Limb (tissue), 2 donors: Measurements from ENCODE around the gene EXOSC10.

Experiments
- DNase-seq, 2 donors: peaks; one replicate each; pipeline ENCODE4 v3.0.0-alpha.2; 2016; ENCODE audit errors: extremely low spot score in 2 of 2

The EXOSC10 gene

DNA sequence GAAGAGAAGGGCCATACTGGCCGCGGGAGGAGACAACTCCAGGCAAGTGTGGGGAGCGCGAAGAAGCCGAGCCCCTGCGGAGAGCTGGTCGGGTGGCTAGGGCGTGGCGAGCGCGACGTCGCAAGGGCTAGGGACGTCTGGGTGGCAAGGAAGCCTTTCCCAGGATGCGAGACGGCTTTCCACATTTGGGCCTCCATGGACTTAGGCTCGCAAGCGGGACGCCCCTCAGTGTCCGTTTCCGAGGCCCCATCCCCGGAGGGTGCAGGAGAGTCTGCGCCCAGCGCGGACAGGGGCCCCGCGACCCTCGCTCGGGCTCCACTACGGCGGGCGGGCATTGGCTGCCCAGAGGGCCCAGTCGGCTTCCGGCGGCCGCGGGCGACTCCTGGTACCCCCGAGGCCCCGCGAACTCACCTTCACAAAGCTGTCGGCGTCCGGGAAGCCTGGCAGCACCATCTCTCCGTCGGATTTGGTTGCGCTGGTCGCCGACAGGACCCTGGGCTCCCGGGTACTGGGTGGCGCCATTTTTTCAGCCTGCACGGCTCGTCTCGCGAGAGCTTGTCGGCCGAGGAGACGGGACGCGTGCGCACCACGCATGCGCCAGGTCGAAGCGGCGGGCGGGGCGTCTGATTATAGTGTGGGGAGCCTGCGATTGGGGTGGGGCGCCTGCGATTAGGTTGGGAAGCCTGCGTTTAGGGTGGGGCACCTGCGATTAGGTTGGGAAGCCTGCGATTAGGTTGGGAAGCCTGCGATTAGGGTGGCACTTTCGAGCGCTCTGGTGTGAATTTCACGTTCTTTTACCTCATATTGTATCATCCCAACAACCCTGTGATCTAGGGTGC lies at the start of gene EXOSC10:
Gene EXOSC10, minus strand, starts transcription at position 560 of the 839 bp plus-strand sequence. Its CDS starts 38 bp downstream, at position 522.
- DNase-seq, result peak; percentile 96 to 99

DNA sequence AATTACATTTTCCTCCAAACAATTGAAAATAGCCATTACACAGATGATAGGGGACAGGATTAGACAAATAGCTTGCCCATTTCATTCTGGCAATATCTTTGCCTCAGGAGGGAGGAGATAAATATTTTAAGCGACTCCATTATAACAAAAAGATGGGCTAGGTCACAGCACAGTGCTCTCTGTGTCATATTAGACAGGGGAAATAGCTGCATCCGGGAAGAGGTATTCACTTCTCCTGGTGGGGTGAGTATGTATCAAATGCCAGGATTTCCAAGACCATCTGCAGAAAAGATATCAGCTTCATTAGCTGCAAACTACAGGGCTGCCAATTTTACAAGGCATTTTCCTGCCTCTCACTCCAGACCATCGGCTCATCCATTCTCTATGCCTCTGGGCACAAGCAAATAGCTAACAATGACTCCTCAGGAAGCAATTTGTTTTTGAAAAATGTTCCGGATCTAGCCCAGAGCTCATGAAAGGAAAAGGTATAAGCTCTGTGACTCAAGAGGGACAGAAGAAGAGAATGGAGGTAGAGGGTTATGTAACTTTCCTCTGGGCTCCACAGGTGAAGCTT lies 47.6 kb upstream of the EXOSC10 start:
- DNase-seq, result peak in 1 of 2 donors; percentile 7

DNA sequence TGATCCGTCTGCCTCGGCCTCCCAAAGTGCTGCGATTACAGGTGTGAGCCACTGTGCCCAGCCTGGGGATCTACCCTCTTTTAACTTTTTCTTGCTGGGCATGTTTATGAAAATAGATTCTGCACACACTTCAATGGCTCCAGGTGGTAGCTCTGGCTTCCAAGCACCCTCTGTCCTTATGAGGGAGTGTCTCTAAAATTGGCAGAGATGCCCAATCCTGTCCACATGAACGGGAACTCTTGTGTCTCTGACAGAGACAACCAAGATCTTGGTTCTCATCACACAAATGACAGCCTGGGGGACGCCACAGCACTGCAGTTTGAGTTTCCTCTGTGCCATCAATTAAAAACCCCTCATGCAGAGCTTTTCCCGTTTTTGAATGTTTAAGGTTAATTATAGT lies 46.1 kb upstream of the EXOSC10 start:
- DNase-seq, result no peak

DNA sequence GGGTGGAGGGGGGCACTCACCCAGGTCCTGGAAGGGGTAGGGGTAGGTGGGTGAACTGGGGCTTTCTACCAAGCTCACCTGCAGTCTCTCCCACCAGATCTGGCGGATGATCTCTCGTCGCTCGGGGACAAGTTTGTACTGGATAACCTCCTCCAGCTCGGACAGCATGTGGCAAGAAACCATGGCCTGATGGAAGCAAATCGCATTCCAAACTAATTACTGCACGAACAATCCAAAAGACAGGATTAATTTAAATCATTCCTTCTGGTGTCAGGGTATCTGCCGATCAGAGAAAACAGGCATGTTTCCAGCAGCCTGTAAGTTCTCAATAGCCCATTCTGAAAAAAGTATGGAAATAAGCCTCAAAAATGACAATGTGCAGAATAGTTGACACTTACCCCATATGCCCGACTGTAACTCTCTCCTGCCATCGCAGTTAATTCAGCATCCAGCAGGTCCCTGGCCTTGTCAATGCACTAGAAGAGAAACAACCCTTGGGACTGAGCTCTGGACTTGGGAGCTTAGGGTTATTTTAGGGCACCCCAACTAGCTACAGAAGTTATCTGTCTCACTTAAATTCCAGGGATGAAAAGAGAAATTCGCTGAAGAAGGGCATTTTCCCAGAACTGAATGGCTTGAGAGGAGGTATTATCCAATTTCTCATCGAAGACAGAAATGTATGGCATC lies 45.0 kb upstream of the EXOSC10 start:
- DNase-seq, result no peak

DNA sequence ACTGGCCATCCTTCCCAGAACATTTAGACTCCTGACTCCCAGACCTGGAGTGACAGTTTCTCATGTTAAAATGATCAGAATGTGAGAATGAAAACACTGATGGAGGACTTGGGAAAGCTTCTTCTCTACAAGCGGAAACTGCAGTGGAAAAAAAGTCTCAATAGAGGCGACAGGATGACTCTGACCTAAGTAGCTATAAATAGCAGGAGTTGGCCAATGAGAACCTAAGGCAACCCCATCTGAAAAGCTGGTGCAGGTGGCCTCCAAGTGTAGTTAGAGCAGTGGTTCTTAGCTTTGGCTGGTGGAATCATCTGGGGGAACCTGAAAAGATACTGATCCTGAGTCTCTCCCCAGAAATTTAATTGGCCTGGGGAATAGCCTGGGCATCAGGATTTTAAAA lies 44.2 kb upstream of the EXOSC10 start:
- no peak for DNase-seq

DNA sequence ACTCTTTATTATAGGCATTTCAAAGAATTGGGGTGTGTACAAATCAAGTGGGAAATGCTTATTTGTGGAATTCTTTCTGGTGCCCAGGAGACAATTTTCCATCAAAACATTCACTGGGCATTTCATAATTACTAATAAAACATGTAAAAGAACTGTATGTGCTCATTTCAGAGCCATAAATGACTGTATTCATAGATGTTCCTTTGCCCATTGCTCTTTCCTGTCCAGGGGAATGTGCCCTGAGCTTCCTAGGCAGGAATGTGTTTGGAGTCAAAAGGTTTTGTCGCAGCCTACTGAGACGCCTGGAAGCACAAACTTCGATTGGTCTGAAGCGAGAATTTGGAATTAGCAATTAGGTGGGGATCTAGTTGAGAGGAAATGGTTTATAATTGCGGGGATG lies 43.7 kb upstream of the EXOSC10 start:
- no peak for DNase-seq

DNA sequence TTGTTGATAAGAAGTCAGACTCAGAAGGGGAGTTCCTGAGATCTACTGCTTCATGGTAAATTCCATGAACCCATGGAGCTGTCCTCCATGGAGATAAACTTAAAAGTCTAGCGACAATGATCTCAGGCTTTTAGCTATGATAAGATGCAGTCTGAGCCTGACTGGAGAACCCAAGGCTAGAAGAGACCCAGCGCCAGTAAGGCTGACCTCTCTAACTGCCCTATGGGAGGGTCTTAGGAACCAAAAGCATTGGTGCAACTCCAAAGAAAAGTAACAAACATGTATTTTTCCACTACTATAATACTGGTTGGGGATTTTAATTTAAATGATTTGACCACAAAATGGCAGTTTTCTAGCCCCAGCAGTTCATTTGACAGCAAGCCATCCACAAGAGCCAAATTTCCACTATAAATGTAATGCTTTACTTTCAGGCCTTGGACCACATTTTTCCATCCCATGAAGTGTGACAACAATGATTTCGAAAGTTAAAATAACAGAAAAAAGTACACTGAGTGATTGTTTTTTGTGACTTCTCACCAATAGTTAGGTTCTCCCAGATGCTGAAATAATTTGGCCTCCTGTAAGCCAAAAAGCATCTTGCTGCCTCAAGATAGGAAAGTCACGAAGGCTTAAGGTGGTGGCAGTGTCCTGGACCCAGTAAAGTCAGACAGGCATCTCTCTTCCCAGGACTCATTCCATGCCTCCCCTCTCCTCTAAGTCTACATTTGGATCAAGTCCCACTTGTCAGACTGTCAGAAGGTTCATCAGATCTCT lies 43.1 kb upstream of the EXOSC10 start:
- DNase-seq, result peak in 1 of 2 donors; percentile 29

DNA sequence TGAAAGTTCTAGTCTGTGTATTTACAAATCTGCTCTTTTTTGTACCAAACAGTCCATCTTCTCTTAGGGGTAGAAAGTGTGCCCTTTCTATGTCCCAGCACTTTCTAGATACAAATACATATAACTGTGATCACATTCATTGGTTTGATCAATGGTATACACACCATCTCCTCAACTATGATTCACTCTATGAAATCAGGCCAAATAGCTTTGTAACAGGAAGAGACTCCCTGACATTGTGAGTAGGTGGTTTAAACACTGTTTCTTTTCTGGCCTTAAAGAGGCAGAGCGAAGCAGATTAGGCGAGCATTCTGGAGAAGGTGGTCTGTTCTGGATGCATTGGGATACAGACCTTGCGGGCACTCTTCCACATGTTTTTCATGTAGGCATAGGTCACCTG lies 39.3 kb upstream of the EXOSC10 start:
- DNase-seq, result no peak

DNA sequence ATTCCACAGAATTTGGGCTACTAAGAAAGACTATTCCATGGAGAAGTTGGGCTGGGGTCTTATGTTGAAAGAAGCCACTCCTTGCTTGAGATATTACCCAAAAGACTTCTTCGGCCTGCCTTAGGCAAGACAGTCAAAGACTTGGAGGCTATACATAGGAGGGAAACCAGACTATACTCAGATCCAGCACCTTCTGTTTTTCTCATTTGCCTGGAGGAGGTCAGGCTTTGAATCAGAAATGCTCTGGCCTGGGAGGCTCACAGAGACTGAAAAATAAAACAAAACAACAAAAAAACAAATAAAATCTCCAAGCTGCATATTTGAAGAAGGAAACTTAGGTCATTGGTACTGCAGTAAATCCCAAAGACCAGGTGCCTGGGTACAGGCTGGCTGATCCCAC lies 38.4 kb upstream of the EXOSC10 start:
- no peak for DNase-seq

DNA sequence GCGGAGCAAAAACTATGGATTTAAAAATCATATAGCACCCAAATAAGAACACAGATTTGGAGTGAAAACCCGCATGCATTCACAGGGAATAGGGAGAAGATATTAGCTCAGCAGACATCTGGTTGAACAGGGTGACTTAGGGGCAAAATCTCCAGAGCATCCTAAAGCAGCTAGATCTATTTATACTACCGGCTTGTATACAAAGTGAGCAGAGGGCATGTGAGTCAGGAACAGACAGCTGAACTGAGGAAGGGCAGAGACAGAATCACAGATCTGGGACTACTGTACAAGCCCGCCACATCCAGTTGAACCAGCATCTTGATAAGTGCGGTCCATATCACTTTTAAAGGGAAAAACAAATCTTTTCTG lies 35.2 kb upstream of the EXOSC10 start:
- DNase-seq, result no peak

DNA sequence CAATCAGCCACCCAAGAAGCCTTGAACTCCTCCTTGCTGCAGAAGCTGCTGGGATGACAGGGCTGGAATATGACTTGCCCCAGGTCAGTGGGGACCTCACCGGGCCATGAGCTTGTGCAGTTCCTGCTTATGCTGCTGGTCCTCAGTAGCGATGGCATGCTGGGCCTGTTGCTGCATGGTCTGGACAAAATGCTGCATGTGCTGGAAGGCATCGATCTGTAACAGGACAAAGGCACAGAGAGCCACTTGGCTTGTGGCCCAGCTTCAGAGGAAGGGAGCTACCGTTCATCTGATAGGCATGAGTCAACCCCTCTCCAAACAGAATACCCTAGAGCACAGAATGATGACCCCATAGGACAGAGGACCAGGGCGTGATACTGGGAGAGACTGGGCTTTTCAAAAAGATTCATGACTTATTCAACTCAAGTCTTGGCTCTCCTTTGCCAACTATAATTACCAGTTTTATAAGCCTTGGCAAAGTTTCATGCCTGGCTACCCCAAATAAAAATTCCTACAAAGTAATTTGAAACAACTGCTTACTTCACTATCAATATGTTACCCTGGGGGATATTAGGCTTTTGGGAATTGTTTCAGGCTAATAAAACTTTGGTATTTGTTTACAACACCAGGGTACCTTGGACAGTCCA lies 34.7 kb upstream of the EXOSC10 start:
- DNase-seq, result no peak

DNA sequence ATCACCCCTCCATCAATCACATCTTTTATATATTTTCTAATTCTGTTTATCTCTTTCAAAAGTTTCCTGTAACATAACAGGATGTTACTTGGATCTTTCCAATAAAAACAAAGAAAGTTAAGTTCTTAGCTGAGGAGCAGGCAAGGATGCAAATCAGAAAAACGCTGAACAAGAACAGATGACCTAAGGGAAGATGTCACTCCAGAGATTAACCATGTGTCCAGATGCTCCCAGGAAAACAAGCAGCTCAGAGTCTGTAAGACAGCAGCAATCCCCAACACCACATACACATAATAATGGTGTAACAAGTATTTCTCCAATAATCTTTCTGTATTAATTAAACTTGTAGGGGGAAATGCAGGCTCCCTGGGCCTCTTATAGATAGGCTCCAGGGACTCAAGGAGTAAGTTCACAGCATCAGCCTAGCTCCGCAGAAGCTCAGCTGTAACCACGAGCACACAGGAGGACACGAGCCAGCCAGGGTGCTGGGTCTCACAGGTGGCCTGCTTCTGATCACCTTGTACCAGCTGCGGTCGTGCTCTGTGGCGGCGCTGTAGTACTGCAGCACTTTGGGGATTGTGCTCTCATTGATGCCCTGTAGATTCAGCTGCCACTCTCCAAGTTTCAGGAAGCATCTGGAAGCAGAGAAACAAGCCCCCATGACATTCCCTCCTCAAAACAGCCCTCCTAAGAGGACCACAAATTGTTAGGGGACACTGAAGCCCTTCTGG lies 33.1 kb upstream of the EXOSC10 start:
- no peak for DNase-seq

DNA sequence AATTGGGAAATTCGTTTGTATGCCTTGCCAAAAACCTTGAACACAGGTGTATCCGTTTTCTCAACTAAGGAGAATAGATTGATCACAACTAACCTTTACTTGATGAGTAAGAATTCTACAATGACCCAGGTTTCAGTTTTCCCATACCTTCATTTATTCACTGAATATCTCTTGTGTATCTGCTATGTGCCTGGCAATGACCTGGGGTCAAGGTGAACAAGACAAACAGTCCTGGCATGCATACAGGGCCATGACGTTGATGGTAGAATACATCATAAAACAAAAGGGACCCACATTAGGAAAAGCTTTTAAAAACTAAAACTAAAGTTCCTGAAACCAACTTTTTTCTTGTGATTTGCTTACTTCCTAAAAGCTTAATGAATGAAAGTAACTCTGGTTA lies 32.1 kb upstream of the EXOSC10 start:
- no peak for DNase-seq

DNA sequence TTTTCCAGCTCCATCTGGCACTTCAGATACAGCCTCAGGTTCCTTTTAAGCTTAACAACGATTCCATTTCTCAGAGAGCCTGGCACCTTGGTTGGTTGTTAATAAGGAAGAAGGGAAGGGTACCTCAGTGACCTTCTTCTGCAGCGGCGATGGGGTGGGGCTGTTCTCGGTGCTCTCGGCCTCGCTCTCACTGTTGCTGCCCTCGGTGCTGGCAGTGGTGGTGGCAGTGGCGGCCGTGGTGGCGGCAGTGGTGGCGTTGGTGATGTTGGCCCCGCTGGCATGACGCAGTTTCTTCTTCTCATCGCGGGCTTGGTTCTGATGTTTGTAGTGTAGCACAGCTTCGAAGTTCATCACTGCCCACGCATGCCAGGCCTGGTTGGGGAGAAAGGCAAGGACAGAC lies 30.7 kb upstream of the EXOSC10 start:
- DNase-seq, result no peak

DNA sequence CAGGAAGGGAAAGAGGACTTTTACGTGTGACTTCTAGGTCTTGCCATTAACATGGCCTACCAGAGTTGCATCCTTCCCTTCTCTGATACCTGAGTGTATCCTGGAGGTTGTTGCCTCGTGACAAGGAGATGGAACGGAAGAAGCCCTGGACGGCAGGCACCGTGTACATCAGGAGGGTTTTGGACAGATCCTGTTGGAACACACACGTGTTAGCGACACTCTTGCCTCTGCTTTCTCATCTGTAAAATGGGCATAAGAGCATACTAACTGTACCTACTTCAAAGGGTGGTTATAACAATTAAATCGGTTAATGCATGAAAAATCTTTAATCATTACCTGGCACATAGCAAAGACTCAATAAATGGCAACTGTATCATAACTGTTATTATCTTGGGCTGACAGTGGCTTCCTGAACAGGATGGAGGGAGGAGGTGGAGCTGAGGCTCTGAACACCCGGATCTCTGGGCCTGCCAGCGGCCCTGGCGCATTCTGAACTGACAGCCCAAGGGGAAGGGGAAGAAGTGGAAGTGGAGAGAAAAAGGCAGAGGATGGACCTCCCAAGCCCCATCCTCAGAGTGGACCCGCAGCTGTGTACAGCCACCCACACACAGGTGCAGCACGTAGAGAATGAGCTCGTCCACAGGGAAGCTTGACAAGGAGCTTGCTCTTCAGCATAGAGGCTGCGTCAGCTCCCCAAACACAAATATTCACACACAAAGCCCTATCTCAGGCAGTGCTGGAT lies 30.2 kb upstream of the EXOSC10 start:
- DNase-seq, result no peak

DNA sequence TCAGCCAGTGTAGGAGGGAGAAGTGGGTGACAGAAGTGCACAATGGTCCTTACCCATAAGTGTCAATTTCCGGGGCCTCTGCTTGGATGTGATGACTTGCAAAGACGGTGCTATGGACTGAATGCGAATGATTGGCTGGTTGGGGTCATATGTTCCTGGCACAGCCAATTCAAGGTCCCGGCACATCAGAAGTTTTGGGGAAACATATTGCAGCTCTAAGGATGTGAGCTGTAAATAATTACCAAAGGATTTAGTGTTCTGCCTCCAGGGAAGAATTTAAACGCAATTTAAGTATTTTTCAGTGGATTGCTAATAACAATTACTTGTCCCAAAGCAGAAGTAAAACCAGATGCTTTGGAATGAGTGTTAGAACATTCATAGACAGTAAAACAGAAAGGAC lies 26.9 kb upstream of the EXOSC10 start:
- DNase-seq, result no peak

DNA sequence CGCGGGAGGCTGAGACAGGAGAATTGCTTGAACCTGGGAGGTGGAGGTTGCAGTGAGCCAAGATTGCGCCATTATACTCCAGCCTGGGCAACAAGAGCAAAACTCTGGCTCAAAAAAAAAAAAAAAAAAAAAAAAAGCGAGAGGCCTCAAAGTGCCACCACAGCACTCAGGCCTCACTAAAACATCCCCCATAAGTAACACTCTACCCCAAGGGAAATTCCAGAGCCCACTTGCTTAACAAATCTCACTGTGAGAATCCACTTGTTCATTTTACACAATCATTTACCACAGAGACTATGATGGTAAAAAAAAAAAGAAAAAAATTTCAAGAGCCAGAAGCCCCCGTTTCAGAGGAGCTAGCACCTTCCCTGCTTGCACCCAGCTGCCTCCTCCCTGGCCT lies 26.3 kb upstream of the EXOSC10 start:
- no peak for DNase-seq

DNA sequence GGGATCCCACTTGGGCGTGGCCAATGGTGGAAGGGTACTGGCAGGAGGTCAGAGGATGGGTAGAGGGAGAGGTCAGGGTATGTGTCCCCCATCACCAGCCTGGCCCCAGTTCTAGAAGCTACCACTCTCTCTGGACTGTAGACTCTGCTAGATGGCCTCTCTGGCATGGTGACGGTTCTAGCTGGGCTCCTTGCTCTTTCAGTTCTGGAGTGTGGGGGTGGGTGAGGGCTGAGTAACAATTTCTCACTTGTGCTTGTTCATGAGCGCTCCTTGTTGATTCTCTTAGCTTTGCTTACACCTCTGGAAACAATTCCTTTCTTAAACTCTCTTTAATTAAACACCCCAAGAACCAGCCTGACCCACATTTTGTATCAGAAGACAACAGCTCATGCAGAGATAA lies 25.3 kb upstream of the EXOSC10 start:
- no peak for DNase-seq

DNA sequence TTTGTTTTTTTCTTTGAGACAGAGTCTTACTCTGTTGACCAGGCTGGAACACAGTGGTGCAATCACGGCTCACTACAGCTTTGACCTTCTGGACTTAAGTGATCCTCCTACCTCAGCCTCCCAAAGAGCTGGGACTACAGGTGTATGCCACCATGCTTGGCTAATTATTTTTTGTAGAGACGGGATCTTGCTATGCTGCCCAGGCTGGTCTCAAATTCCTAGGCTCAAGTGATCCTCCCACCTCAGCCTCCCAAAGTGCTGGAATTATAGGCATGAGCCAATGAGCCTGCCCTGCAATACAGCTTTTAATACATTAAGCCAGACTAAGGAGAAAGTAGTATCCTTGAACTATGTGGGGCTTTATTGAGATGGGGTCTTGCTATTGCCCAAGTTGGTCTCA lies 16.6 kb upstream of the EXOSC10 start:
- no peak for DNase-seq

DNA sequence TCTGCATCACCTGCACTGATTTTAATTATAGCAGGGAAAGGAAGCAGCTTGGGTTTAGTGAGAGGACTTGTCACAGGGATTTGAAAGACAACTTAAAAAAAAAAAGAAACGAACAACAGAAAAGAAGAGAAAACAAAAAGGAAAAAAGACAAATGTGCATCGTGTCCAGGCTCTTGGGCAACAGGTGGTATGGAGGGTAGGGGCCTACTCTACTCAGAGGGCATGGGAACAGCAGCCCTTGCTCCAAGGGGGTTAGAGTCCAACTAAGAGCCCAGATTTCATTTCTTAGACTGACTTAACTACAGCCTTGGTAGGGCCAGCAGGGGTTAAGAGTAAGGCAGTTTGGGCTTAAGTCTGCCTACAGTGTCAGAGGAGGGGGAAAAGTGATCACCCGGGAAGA lies 15.3 kb upstream of the EXOSC10 start:
- DNase-seq, result no peak
